ENCODE results near the gene SLC16A1.

DNA sequence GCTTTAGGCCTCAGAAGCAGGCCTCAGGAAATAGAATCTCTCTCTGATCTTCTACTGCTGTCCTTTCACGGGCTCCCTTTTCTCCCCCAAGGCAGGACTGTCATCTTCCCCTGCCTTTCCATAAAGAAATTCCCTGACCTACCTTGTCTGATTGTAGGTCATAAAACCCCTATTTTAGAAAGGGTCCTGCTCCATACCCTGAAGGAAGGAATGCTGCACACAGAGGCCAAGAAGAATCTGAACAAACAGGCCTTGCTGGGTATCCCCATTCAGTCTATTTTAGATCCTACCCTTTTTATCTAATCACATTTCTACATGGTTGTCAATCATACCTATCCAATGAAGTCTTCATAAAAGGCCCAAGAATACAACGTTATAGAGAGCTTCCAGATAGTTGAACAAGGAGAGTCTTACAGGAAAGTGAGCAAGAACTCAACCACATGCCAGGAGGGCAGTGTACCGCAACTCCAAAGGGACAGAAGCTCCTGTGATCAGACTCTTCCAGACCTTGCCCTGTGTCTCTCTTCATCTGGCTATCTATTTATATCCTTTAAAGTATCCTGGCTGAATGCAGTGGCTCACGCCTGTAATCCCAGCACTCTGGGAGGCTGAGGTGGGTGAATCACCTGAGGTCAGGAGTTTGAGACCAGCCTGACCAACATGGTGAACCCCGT is 93.1 kb downstream of the SLC16A1 start:
- TF ChIP-seq, protein P1, sequence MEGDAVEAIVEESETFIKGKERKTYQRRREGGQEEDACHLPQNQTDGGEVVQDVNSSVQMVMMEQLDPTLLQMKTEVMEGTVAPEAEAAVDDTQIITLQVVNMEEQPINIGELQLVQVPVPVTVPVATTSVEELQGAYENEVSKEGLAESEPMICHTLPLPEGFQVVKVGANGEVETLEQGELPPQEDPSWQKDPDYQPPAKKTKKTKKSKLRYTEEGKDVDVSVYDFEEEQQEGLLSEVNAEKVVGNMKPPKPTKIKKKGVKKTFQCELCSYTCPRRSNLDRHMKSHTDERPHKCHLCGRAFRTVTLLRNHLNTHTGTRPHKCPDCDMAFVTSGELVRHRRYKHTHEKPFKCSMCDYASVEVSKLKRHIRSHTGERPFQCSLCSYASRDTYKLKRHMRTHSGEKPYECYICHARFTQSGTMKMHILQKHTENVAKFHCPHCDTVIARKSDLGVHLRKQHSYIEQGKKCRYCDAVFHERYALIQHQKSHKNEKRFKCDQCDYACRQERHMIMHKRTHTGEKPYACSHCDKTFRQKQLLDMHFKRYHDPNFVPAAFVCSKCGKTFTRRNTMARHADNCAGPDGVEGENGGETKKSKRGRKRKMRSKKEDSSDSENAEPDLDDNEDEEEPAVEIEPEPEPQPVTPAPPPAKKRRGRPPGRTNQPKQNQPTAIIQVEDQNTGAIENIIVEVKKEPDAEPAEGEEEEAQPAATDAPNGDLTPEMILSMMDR (conservative IDR thresholded peaks at IDR 0.05), result no peak
- TF ChIP-seq EZH2 (IDR thresholded peaks at IDR 0.05; ENCODE audit: low read depth), result no peak
